GM21576 (cell line): ENCODE measurements around the gene GBE1.
"Not testable (repeated sequence)": the region's sequence is repeated elsewhere in the genome, so short reads cannot be mapped to it uniquely, and the experiment has no call there.

Experiments
- ATAC-seq: cut with Tn5 transposase; IDR thresholded peaks from one replicate; pipeline ENCODE4 v1.9.1; 2021; ENCODE audit warnings: mild to moderate bottlenecking, moderate library complexity; ENCODE audit not compliant: unreplicated experiment

Gene GBE1

DNA sequence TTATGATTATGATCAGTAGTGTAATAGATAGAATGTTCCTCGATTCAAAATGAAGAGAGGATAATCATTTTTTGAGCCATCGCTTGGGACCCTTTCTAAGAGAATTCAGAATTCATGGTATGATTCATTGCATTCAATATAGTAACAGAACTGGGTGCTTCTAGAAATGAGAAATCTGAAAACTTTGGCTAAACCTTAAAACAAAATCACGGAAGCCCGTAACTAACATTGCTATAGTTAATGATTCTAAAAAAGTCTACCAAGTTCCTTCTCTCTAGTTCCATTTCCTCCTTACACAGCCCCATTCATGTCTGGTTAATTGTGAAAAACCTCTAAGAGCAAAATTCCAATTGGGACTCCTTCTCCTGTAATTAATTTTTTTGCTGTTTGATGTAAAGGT, 217.1 kb downstream of the GBE1 start:
- ATAC-seq = no peak

- ATAC-seq = no peak
These were observed 220.7 kb downstream of the GBE1 start for GRCh38 chr3:81540787-81541186.

DNA sequence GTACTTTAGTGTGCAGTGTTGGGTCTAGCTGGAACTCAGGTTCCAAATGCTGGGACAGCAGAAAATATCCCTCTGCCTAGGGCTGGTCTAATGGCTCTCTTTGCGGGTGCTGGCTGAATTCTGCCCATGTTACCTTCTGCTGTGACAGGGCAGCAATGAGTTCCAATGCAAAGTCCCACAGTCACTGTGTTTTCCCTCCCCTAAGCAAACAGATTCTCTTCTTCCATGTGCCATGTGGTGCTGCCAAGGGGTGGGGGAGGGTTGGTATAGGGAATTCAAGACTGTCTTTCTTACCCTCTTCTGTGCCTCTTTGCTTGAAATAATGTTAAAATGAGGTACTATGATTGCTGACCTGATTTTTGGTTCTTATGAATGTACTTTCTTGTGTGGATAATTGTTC, 229.6 kb downstream of the GBE1 start:
- no peak for ATAC-seq

GRCh38 chr3:81531263-81531662, 230.2 kb downstream of the GBE1 start:
- no peak for ATAC-seq

- ATAC-seq = no peak
These were observed 231.1 kb downstream of the GBE1 start for GRCh38 chr3:81530180-81530939.

GRCh38 chr3:81521855-81522254, 239.6 kb downstream of the GBE1 start:
- no peak for ATAC-seq

- ATAC-seq = no peak
These were observed 242.5 kb downstream of the GBE1 start for GRCh38 chr3:81518945-81519344.

DNA sequence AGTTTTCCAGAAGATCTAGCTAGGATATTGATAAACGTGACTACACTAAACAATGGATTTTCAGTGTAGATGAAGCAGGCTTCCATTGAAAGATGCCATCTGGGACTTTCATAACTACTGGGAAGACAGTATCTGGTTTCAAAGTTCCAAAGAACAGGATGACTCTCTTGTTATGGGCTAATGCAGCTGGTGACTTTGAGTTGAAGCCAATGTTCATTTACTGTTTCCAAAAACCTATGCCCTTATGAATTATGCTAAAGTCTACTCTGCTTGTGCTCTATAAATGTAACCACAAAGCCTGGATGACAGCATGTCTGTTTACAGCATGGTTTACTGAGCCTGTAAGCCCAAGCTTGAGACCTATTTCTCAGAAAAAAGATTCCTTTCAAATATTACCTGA, 245.4 kb downstream of the GBE1 start:
- no peak for ATAC-seq

DNA sequence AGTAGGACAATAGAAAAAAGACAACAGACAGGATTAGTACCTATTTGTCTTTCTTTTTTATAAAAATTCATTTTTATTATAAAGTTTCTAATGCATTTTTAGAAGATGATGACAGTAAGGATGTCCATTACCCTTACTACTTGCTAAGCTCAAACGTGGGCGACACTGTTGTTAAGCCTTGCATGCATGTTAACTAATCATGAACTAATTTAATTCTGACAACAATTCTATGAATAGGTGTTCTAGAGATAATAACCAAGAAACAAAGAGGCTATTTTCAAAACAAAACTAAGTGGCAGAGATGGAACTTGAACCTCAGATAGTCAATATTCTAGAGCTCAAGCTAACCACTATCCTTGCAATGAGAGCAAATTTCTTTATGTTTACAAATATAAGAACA, 247.9 kb downstream of the GBE1 start:
- ATAC-seq = no peak

- no peak for ATAC-seq
These were observed 258.4 kb downstream of the GBE1 start for GRCh38 chr3:81503026-81503425.

DNA sequence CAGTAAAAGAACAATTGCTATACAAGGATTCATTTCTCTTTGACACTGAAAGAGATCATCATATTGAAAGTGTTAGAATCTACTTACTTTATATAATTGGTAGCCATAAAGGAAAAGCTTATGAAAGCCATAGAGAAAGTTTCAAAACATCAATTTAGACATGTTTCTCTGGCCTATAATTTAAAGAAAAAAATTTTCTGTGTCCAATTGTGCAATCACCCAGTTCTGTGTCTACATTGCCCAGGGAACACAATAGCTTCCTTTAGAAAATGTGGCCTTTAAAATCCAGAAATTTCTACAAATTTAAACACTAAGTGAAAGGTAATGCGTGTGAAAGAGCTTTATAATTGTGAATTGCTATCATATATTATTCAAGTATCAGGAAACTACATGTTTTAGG, 259.2 kb downstream of the GBE1 start:
- ATAC-seq = no peak

- peak; percentile 66 for ATAC-seq
These were observed 261.4 kb downstream of the GBE1 start for GRCh38 chr3:81500039-81500438.

DNA sequence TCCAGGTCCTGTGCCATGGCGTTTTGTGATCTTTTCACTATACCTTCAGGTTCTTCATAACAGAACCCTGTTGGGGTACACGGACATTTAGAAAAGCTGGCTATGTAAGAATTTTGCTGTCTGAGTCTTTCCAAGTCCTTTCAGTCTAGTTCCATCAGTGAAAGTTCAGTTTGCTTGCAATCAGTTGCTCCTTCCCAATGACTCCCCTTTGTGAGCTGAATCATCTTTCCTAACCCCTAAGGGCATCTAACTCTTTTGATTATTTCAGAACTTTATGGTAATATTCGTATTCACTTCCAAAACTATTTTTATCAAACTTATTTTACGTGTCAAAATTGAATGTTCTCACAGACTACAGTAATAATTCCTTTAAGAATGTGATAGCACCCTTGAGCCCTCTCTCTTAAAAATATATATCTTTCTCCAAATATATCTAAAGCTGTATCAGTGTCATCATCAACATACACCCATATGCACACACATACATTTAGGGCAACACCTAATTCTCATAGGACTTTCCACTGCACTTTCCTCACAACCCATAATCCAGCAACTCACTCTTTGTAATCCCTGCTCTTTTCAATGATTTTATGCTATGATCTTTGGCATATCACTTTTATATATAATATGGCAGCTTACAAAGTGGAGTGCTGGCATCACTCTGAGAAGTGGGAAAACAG, 263.7 kb downstream of the GBE1 start:
- ATAC-seq = no peak

GRCh38 chr3:81496407-81497104, 264.9 kb downstream of the GBE1 start:
- no peak for ATAC-seq

- not testable (repeated sequence) for ATAC-seq
These were observed 269.0 kb downstream of the GBE1 start for GRCh38 chr3:81492471-81492870.

DNA sequence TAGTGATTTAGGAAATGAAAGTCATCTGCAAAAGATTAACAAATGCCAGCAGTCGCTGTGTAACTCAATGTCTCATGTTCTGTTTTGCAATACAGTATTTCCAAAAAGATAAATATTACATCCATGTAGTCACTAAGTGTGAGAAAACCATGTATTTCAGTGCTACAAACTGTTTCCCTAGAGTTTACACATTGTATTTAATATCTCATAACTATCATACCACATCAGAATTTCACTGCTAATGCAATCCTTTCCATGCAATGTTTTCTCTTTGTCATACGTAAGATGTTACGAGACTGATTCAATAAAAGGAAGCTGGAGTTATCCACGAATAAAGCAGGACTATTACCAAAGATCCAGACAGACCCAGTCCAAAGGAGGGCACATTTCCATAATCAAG, 269.4 kb downstream of the GBE1 start:
- ATAC-seq = no peak

DNA sequence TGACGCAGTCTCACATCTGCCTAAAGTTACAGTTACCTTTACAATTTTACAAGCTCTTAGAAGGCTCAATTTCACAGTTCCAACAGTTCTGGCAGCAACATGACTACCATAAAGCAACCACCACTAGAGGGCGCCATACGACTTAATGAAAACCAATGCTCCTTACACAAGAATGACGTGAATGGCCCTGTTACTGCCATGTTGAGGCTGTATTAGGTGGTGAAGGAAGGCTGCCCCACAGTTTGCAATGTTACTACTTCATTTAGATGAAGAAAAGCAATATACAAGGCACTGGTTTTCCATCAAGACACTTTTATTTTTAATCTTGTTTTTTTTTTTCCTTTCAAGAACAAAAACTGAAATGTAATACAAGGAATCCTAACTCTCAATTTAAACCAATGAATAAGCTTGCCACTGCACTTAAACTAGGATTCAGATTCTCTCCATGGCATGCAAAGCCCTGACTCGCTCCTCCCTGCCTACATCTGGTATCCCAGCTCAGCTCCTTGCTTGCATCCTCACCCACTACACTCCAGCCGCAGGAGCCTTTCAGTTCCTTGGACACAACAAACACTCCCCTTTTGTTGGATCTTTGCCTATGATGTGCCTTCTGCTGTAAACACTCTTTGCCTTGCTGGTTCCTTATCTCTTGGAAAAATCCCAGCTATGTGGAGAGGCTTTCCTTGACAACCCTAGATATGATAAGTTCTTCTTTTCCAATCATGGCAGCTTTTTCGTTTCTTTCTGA, 270.7 kb downstream of the GBE1 start:
- ATAC-seq = peak; percentile 96

DNA sequence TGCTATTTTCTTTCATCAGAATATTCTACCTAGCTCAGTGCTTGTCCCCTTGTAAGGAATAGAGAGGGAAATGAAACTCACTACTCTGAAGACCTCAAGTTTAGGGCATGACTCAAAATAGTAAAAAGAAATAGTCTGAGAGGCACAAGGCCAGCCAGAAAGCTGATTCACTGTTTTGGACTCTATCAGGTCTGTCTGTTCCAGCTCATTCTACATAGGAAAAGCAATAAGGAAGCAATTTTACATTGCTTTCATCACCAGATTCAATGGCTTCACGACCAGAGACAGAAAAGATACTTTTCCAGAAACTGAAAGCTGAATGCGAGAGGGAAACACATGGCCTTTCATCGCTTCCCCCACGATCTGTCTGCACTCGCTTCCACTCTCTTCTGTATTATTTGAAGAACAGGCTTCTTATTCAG, 276.0 kb downstream of the GBE1 start:
- ATAC-seq = peak; percentile 99

DNA sequence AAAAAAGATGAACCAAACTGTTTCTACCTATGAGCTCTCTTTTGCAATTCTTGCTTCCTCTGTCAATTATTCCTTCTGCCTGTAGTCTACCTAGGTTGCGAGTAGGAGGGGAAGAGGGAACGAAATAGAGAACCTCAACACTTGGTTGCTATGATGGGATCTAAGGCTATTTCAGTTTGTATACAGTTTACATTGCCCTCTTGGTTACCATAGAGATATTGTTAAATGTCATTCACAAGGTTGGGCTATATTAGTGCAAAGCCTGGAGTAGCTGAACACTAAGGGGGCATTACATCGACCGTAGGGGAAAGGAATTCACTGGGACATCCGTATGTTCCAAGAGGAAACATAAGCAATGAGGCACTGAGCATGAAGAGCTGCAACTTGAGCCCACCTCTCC, 276.9 kb downstream of the GBE1 start:
- no peak for ATAC-seq

GRCh38 chr3:81483046-81483445, 278.4 kb downstream of the GBE1 start:
- no peak for ATAC-seq

DNA sequence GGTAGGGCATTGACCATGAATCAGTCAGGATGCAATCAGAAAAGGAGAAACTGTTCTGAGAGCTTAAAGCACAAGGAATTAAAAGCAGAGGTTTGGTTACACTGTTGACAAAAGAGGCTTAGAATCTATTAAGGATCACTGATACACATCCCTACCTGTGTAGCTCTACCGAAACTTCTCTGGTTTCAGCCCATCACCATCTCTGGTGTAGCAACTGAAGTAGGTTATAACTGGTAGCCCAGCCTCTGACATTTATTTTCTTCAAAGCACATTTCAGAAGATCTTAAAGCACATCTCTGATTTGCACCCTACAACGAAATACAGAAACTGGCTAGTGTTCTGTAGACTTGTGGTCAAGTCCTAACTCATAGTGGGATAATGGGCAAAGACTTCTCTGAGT, 283.7 kb downstream of the GBE1 start:
- ATAC-seq = no peak
